Measurements from ENCODE around the gene CST11. TPM values are rescaled to one million over a fixed set of nuclear protein-coding genes. Genes with fewer than 3 reads are reported as not detected.

The CST11 gene
- total RNA-seq, 1 donor from 2014 or later, result not detected

DNA sequence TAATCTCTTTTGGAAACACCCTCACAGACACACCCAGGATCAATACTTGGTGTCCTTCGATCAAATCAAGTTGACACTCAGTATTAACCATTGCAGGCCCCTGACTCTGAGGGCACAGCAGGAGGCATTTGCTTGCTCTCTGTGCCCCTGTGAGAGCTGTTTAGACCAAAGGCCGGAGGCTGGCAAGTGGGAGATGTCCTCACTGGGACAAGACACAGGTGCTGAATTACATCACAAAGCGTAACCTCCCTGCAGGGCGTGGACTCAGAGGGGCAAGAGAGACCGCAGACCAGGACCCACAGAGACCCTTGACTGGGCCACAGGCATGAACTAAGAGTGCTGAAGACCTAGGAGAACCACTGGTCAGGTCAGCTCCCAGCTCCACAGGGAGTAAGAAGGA, 38.1 kb upstream of the CST11 start, which contains the start of gene CST8:
CST8 (plus strand) TSS at position 301 of the 400 bp plus-strand sequence. CDS start 551 bp downstream, outside the sequence.
- DNase-seq (ENCODE audit: extremely low spot score, unreplicated experiment), result no peak
- H3K27me3 Mint-ChIP-seq, result no peaks in the 10 kb centered on the region
- H3K27ac Mint-ChIP-seq, result no peak within 1 kb of the TSS
- TF ChIP-seq, protein P1, sequence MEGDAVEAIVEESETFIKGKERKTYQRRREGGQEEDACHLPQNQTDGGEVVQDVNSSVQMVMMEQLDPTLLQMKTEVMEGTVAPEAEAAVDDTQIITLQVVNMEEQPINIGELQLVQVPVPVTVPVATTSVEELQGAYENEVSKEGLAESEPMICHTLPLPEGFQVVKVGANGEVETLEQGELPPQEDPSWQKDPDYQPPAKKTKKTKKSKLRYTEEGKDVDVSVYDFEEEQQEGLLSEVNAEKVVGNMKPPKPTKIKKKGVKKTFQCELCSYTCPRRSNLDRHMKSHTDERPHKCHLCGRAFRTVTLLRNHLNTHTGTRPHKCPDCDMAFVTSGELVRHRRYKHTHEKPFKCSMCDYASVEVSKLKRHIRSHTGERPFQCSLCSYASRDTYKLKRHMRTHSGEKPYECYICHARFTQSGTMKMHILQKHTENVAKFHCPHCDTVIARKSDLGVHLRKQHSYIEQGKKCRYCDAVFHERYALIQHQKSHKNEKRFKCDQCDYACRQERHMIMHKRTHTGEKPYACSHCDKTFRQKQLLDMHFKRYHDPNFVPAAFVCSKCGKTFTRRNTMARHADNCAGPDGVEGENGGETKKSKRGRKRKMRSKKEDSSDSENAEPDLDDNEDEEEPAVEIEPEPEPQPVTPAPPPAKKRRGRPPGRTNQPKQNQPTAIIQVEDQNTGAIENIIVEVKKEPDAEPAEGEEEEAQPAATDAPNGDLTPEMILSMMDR (conservative IDR thresholded peaks at IDR 0.05), result no peak
- no peaks in the 10 kb centered on the region for H3K9me3 Mint-ChIP-seq
- no peaks in the 10 kb centered on the region for H3K4me1 Mint-ChIP-seq (ENCODE audit: unreplicated experiment)
- no peak within 1 kb of the TSS for H3K4me3 Mint-ChIP-seq
- no peaks in the 10 kb centered on the region for H3K36me3 Mint-ChIP-seq

DNA sequence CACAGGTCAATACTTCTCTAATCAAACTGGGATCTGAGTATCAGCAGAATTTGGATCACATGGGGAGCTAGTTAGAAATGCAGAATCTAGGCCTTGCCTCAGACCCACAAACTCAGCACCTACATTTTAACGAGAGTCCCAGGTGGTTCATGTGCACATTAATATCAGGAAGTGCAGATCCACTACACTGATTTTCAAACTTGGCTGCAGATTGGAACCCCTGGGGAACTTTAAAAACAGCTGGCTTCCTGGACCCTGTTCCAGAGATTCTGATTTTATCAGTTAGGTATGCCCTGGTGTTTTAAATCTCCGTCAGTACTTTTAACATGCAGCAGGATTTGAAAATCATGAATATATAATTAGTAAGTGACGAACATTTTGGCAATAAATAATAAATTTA, 36.3 kb upstream of the CST11 start:
- Mint-ChIP-seq H3K9me3 (peaks cover 7% of the 10 kb centered on the region), H3K36me3 (peaks cover 4% of the 10 kb centered on the region), H3K4me1 (ENCODE audit: unreplicated experiment) (peaks cover 7% of the 10 kb centered on the region), H3K4me3 (no peak overlapping the region), H3K27me3 (no peaks in the 10 kb centered on the region), H3K27ac (no peak overlapping the region)
- no peak for DNase-seq (ENCODE audit: extremely low spot score, unreplicated experiment)
- TF ChIP-seq, protein P1 (conservative IDR thresholded peaks at IDR 0.05), result no peak

DNA sequence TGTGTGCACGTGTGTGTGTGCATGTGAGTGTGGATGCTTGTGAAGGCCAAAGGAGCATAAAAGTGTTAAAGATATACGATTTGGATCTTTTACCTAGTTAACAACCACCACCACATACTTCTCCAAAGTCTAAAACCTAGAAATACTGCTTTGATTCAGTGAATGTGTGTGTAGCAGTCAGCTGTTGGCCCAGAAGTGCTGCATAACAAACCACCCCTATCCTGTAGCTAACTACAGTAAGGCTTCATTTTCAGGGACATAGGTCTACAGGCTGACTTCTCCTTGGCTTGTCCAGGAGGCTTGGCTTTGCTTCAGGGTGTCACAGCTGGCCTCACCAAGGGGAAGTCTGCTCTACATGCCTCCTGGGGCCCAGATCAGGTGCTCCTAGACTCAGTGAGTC, 35.8 kb upstream of the CST11 start:
- no peak overlapping the region for H3K27ac Mint-ChIP-seq
- H3K4me1 Mint-ChIP-seq (ENCODE audit: unreplicated experiment), result peaks cover 8% of the 10 kb centered on the region
- TF ChIP-seq, protein P1 (conservative IDR thresholded peaks at IDR 0.05), result no peak
- no peak for DNase-seq (ENCODE audit: extremely low spot score, unreplicated experiment)
- peaks cover 4% of the 10 kb centered on the region for H3K36me3 Mint-ChIP-seq
- no peak overlapping the region for H3K4me3 Mint-ChIP-seq
- H3K27me3 Mint-ChIP-seq, result no peaks in the 10 kb centered on the region
- peaks cover 7% of the 10 kb centered on the region for H3K9me3 Mint-ChIP-seq

DNA sequence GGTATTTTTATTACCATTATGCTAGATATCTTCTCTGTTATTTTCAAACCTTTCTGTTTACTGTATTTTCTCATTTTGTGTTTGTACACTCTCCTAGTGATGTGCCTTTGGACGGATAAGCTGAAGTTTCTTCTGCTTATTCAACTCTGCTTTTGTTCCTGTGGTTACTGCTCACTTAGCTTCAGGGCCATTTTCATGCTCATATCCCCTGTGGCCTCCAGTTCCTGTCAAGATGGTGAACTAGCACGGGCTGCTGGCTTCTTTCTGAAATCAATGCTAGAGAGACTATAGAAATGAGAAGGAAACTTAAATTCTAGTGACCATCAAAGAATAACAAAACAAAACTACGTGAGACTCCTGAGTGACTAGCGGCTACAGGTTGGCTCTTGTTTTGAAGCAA, 31.4 kb upstream of the CST11 start:
- H3K36me3 Mint-ChIP-seq, result peaks cover 4% of the 10 kb centered on the region
- TF ChIP-seq, protein P1 (conservative IDR thresholded peaks at IDR 0.05), result no peak
- peaks cover 13% of the 10 kb centered on the region for H3K4me1 Mint-ChIP-seq (ENCODE audit: unreplicated experiment)
- H3K27ac Mint-ChIP-seq, result peak overlapping the region; percentile 91
- no peaks in the 10 kb centered on the region for H3K27me3 Mint-ChIP-seq
- H3K9me3 Mint-ChIP-seq, result peaks cover 7% of the 10 kb centered on the region
- no peak for DNase-seq (ENCODE audit: extremely low spot score, unreplicated experiment)
- H3K4me3 Mint-ChIP-seq, result peak overlapping the region; percentile 35

DNA sequence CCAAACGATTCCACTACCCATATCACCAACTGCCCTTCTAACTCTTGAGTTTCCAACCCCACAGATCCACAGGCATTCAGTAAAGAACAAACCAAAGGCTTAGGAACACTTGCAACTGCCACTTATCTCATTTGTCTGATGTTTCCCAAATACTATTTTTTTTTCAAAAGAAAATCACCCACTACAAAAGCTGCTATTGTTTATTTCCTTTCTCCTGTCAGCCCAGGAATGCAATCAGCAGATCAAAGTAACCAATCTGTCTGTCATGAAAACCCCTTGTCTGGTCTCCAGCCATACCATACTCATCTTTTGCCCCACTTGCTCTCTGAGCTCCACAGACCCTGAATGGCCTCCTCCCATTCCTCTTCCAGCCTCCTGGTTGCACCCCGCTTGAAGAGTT, 29.5 kb upstream of the CST11 start:
- TF ChIP-seq, protein P1 (conservative IDR thresholded peaks at IDR 0.05), result no peak
- peaks cover 13% of the 10 kb centered on the region for H3K4me1 Mint-ChIP-seq (ENCODE audit: unreplicated experiment)
- H3K4me3 Mint-ChIP-seq, result no peak overlapping the region
- H3K27ac Mint-ChIP-seq, result no peak overlapping the region
- H3K27me3 Mint-ChIP-seq, result no peaks in the 10 kb centered on the region
- no peak for DNase-seq (ENCODE audit: extremely low spot score, unreplicated experiment)
- H3K36me3 Mint-ChIP-seq, result peaks cover 4% of the 10 kb centered on the region
- peaks cover 7% of the 10 kb centered on the region for H3K9me3 Mint-ChIP-seq

DNA sequence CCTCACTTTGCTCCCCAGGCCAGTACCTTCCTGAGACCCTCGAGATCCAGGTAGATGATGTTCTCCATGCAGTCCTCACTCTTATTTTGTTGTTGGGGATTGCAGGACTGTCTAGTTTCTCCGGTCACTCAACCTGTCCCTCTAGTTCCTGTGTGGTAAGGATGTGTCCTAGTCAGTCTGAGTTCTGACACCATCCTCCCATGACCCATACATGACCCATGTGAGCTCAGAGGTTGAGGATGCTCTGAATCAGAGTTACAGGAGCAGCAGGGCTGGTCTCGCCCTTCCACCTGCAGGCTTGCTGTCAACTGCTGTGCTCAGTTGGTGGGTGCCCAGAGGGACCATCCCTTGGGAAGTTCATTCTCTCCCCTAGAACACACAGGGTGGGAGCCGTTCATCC, 26.4 kb upstream of the CST11 start:
- no peak overlapping the region for H3K27ac Mint-ChIP-seq
- H3K4me1 Mint-ChIP-seq (ENCODE audit: unreplicated experiment), result peaks cover 7% of the 10 kb centered on the region
- TF ChIP-seq, protein P1 (conservative IDR thresholded peaks at IDR 0.05), result no peak
- no peaks in the 10 kb centered on the region for H3K9me3 Mint-ChIP-seq
- no peak overlapping the region for H3K4me3 Mint-ChIP-seq
- H3K27me3 Mint-ChIP-seq, result no peaks in the 10 kb centered on the region
- H3K36me3 Mint-ChIP-seq, result no peaks in the 10 kb centered on the region
- DNase-seq (ENCODE audit: extremely low spot score, unreplicated experiment), result no peak

Data from type B pancreatic cell (in vitro differentiated cells).